ENCODE measurements around the gene LSM14B.

The LSM14B gene

GRCh38 chr20:62101078-62101477 is 21.2 kb upstream of the LSM14B start:
- TF ChIP-seq, protein P1, sequence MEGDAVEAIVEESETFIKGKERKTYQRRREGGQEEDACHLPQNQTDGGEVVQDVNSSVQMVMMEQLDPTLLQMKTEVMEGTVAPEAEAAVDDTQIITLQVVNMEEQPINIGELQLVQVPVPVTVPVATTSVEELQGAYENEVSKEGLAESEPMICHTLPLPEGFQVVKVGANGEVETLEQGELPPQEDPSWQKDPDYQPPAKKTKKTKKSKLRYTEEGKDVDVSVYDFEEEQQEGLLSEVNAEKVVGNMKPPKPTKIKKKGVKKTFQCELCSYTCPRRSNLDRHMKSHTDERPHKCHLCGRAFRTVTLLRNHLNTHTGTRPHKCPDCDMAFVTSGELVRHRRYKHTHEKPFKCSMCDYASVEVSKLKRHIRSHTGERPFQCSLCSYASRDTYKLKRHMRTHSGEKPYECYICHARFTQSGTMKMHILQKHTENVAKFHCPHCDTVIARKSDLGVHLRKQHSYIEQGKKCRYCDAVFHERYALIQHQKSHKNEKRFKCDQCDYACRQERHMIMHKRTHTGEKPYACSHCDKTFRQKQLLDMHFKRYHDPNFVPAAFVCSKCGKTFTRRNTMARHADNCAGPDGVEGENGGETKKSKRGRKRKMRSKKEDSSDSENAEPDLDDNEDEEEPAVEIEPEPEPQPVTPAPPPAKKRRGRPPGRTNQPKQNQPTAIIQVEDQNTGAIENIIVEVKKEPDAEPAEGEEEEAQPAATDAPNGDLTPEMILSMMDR (IDR thresholded peaks at IDR 0.05; ENCODE audit: insufficient read depth, low read depth, low read length, missing control alignments) = no peak
- no peak overlapping the region for H3K4me3 ChIP-seq (ENCODE audit: low read length)
- DNase-seq (ENCODE audit: low read depth) = no peak

DNA sequence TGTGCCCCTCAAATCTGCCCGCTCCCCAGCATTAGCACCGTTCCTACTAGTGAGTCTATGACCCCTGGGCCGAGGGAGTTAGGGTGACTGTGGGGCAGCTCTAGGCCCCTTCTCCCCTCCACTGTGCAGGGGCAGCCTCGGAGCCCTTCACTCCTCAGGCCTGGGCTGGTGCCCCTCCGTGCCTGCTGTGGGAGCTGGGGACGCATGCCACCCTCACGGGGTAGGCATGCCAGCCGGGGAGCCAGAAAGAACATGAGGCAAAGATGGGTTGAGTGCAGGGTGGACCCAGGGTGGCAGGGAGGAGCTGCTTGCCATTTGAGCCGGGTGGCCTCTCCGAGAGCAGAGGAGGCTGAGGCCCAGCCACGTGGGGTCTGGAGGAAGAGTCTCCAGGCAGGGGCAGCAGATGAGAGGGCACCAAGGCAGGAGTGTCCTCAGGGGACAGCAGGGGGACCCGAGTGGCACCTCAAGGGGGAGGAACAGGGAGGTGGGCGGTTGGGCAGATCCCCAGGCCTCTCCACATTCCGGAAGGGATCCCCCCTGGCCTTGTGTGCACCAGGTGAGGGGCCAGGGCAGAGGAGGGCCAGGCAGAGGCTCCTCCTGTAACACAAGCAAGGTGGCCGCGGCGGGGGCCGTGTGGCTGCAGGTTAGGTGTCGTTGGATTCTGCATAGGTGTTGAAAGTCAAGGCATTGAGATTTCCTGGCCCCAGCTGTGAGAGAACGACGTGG is 18.6 kb upstream of the LSM14B start:
- TF ChIP-seq, protein P1 (IDR thresholded peaks at IDR 0.05; ENCODE audit: insufficient read depth, low read depth, low read length, missing control alignments) = no peak
- H3K4me3 ChIP-seq (ENCODE audit: low read length) = no peak overlapping the region
- no peak for DNase-seq (ENCODE audit: low read depth)

- TF ChIP-seq, protein P1 (IDR thresholded peaks at IDR 0.05; ENCODE audit: insufficient read depth, low read depth, low read length, missing control alignments) = no peak
- no peak overlapping the region for H3K4me3 ChIP-seq (ENCODE audit: low read length)
- no peak for DNase-seq (ENCODE audit: low read depth)
These were observed 18.0 kb upstream of the LSM14B start for GRCh38 chr20:62104234-62104789.

DNA sequence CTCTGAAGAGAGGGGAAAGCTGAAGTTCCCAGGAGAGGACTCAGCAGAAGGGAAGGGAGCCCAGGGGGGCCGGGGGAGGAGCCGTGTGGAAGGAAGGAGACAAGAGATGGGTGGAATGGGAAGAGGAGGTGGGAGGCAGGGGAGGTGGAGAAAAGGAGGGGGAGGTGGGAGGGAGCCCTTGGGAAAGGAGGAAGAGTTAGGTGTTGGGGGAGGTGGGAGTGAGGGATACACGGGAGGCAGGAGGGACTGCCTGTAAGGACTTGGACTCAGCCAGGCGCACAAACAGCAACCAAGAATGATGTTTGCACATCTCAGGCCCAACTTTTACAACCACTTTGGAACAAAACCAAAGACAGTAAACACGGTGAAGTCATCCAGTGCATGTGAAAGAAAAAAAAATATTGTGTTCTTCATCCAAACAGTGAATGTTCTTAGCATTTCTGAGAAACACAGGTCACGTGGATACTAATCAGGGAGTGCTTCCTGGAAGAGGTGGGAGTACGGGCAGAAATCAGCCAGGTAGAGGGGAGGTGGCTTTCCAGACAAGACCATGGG is 17.4 kb upstream of the LSM14B start:
- no peak overlapping the region for H3K4me3 ChIP-seq (ENCODE audit: low read length)
- no peak for DNase-seq (ENCODE audit: low read depth)
- TF ChIP-seq, protein P1 (IDR thresholded peaks at IDR 0.05; ENCODE audit: insufficient read depth, low read depth, low read length, missing control alignments) = no peak

GRCh38 chr20:62105592-62105991 is 16.7 kb upstream of the LSM14B start:
- TF ChIP-seq, protein P1 (IDR thresholded peaks at IDR 0.05; ENCODE audit: insufficient read depth, low read depth, low read length, missing control alignments) = no peak
- no peak overlapping the region for H3K4me3 ChIP-seq (ENCODE audit: low read length)
- no peak for DNase-seq (ENCODE audit: low read depth)

DNA sequence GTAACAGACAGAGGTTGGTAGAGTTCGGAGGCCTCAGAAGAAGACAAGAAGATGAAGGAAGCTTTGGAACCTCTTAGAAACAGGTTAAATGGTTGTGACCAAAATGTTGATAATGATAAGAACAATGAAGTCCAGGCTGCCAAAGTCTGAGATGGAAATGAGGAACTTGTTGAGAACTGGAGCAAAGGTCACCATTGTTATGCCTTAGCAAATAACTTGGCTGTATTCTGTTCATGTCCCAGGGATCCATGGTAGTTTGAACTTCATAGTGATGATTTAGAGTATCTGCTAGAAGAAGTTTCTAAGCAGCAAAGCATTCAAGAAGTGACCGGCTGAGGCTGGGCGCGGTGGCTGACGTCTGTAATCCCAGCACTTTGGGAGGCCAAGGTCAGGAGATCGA is 11.1 kb upstream of the LSM14B start:
- no peak overlapping the region for H3K4me3 ChIP-seq (ENCODE audit: low read length)
- TF ChIP-seq, protein P1 (IDR thresholded peaks at IDR 0.05; ENCODE audit: insufficient read depth, low read depth, low read length, missing control alignments) = no peak
- no peak for DNase-seq (ENCODE audit: low read depth)
